ENCODE data around the gene BAZ1B. TPM values are rescaled to one million over a fixed set of nuclear protein-coding genes. Genes with fewer than 3 reads are reported as not detected.
"Not testable (repeated sequence)": the region's sequence is repeated elsewhere in the genome, so short reads cannot be mapped to it uniquely, and the experiment has no call there.

BAZ1B gene
- total RNA-seq, 1 donor from 2014 or later, result 60.3 TPM

DNA sequence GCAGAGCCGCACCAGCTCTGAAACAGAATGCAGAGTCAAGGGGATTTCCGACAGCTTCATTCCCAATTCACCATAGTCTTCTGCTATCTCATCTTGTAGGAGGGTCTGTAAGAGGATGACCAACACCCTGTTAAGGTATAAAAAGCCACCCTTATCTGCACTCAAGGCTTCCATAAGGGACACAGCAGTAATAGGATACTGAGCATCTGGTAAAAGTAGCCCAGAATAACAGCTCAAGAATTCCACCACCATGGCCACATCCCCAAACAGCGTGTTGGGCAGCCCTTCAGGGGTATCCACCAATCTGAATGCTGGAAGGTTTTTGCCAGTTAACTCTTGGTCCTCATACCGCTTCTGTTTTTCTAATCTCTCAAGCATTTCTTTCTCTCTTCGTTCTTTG, 44.7 kb downstream of the BAZ1B start:
- Histone ChIP-seq H3K27me3 (ENCODE audit: control insufficient read depth, insufficient read depth, low read length) (no peaks in the 10 kb centered on the region), H3K4me3 (ENCODE audit: low read depth, low read length) (no peak overlapping the region), H3K36me3 (ENCODE audit: control insufficient read depth, insufficient read depth, low read length) (no peaks in the 10 kb centered on the region)
- TF ChIP-seq, protein P1, sequence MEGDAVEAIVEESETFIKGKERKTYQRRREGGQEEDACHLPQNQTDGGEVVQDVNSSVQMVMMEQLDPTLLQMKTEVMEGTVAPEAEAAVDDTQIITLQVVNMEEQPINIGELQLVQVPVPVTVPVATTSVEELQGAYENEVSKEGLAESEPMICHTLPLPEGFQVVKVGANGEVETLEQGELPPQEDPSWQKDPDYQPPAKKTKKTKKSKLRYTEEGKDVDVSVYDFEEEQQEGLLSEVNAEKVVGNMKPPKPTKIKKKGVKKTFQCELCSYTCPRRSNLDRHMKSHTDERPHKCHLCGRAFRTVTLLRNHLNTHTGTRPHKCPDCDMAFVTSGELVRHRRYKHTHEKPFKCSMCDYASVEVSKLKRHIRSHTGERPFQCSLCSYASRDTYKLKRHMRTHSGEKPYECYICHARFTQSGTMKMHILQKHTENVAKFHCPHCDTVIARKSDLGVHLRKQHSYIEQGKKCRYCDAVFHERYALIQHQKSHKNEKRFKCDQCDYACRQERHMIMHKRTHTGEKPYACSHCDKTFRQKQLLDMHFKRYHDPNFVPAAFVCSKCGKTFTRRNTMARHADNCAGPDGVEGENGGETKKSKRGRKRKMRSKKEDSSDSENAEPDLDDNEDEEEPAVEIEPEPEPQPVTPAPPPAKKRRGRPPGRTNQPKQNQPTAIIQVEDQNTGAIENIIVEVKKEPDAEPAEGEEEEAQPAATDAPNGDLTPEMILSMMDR (IDR thresholded peaks at IDR 0.05; ENCODE audit: insufficient read depth, low read length, poor library complexity, severe bottlenecking), result no peak
- no peak for DNase-seq (ENCODE audit: low read depth)

DNA sequence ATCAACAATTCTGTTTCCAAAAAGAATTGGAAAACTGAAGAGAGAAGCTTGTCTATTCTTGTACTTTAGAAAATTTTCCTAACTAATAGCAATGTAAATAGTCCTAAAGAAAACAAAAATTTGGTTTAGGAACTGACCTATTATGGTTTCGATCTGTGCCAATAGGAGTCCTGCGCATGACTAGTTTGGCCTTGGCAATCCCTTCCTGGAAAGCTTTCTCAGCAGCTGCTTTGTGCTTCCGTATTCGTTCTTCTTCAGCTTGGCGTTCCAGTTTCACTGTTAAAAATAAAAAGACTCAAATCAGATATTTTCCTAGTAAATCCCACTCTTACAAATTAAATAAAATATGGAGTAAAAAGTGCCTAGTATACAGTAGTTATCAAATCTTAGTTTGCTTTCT, 51.9 kb downstream of the BAZ1B start:
- H3K4me3 ChIP-seq (ENCODE audit: low read depth, low read length), result no peak overlapping the region
- no peaks in the 10 kb centered on the region for H3K36me3 ChIP-seq (ENCODE audit: control insufficient read depth, insufficient read depth, low read length)
- TF ChIP-seq, protein P1 (IDR thresholded peaks at IDR 0.05; ENCODE audit: insufficient read depth, low read length, poor library complexity, severe bottlenecking), result no peak
- H3K27me3 ChIP-seq (ENCODE audit: control insufficient read depth, insufficient read depth, low read length), result no peaks in the 10 kb centered on the region
- DNase-seq (ENCODE audit: low read depth), result no peak

DNA sequence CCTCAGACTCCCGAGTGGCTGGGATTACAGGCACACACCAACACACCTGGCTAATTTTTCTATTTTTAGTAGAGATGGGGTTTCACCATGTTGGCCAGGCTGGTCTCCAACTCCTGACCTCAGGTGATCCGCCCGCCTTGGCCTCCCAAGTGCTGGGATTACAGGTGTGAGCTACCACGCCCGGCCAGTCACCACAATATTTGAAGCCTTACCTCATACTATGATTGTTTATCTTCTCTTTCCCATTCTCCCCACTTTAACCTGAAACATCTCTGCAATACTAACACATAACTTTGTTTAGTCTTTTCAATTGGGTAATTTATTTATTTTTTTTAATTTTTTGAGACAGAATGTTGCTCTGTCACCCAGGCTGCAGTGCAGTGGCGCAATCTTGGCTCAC, 55.0 kb downstream of the BAZ1B start:
- DNase-seq (ENCODE audit: low read depth); H3K4me3 ChIP-seq (ENCODE audit: low read depth, low read length); H3K36me3 ChIP-seq (ENCODE audit: control insufficient read depth, insufficient read depth, low read length); H3K27me3 ChIP-seq (ENCODE audit: control insufficient read depth, insufficient read depth, low read length): not testable (repeated sequence)

DNA sequence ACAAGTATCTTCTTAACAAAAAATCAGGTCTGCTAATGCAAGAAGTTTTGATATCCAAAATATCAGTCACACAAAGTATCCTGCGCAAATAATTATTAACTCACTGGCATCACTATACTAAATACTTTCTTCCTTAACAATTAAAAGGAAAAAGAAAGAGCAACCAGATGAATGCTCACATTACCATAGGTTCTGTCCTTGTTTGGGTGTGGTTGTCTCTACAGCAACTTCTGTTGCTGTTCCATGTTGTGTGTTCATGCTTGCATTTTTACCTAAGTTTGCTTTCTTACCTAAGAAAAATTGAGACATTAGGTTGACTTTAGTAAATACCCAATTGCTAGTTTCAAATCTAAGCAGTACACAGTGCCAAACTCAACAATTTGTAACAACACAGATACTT, 56.0 kb downstream of the BAZ1B start:
- Histone ChIP-seq H3K27me3 (ENCODE audit: control insufficient read depth, insufficient read depth, low read length) (no peaks in the 10 kb centered on the region), H3K4me3 (ENCODE audit: low read depth, low read length) (no peak overlapping the region), H3K36me3 (ENCODE audit: control insufficient read depth, insufficient read depth, low read length) (no peaks in the 10 kb centered on the region)
- DNase-seq (ENCODE audit: low read depth), result no peak
- TF ChIP-seq, protein P1 (IDR thresholded peaks at IDR 0.05; ENCODE audit: insufficient read depth, low read length, poor library complexity, severe bottlenecking), result no peak

DNA sequence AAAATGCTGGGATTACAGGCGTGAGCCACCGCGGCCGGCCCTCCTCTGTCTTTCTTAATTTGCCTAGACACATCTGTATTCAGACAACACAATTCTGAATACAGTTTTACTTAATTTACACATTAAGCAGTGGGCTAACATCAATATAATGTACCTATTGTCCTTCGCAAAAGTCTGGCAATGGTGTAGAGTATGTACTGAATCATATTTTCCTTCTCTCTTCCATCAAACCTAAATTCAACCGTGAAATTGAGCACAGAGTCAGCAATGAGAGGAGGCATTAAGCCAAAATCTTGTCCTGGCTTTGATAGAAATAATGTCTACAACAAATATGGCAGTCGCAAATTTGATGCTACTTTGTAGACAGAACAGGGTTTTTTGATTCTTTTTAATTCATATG, 58.1 kb downstream of the BAZ1B start:
- H3K27me3 ChIP-seq (ENCODE audit: control insufficient read depth, insufficient read depth, low read length), result no peaks in the 10 kb centered on the region
- DNase-seq (ENCODE audit: low read depth), result no peak
- no peaks in the 10 kb centered on the region for H3K36me3 ChIP-seq (ENCODE audit: control insufficient read depth, insufficient read depth, low read length)
- no peak overlapping the region for H3K4me3 ChIP-seq (ENCODE audit: low read depth, low read length)
- TF ChIP-seq, protein P1 (IDR thresholded peaks at IDR 0.05; ENCODE audit: insufficient read depth, low read length, poor library complexity, severe bottlenecking), result no peak

DNA sequence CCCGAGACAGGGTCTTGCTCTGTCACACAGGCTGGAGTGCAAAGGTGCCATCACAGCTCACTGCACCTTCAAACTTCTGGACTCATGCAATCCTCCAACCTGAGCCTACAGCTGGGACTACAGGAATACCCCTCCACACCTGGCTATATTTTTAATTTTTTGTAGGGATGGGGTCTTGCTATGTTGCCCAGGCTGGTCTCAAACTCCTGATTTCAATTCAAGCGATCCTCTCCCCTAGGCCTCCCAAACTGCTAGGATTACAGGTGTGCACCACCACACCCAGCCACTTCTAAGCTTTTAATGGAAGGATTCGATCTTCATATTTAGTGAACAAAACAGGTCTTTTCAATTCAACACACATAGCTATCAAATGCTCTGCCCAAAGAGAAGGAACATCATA, 58.8 kb downstream of the BAZ1B start:
- H3K36me3 ChIP-seq (ENCODE audit: control insufficient read depth, insufficient read depth, low read length), result no peaks in the 10 kb centered on the region

More for the DNA sequence above, 58.8 kb downstream of the BAZ1B start:
- TF ChIP-seq, protein P1 (IDR thresholded peaks at IDR 0.05; ENCODE audit: insufficient read depth, low read length, poor library complexity, severe bottlenecking), result no peak
- Histone ChIP-seq H3K27me3 (ENCODE audit: control insufficient read depth, insufficient read depth, low read length) (no peaks in the 10 kb centered on the region), H3K4me3 (ENCODE audit: low read depth, low read length) (no peak overlapping the region)
- no peak for DNase-seq (ENCODE audit: low read depth)

All from kidney epithelial cell (primary cell).